Left ventricle myocardium superior (tissue), 1 donor: Measurements from ENCODE around the gene MMP17. TPM values are rescaled to one million over a fixed set of nuclear protein-coding genes. Genes with fewer than 3 reads are reported as not detected.

Experiments used
- ATAC-seq: fragments of 200-7000 bp; cut with Tn5 transposase; one replicate; pipeline ENCODE4 v1.9.1; 2020; ENCODE audit warnings: mild to moderate bottlenecking, moderate library complexity
- DNase-seq: peaks from one replicate; pipeline ENCODE4 v3.0.0-alpha.2; 2020
- intact Hi-C: fragments of 100-400 bp; cut with micrococcal nuclease; formaldehyde crosslinking; loops from one replicate; pipeline ENCODE4 v1.11.0; 2022
- total RNA-seq: library from RNA; stranded (reverse); fragmentation: NEBNext Ultra II Directional; extraction: Animal tissue kit (Norgen Biotek cat#: 25700); gene quantifications from one replicate; pipeline ENCODE4 v1.2.1, GENCODE V29; 2021
- donor health status: DM: no; HTN: yes; CAD: no; lungs with severe emphysema.

MMP17 gene
- total RNA-seq, 1 donor from 2014 or later: 0.47 TPM

- no peak for ATAC-seq
- DNase-seq: no peak
- intact Hi-C loops: no loop called here
Measured at GRCh38 chr12:131826097-131826928, 1.9 kb upstream of the MMP17 start.

- peak; percentile 46 for DNase-seq
- peak; percentile 10 for ATAC-seq
- intact Hi-C loops: no loop called here
Measured at GRCh38 chr12:131828671-131829355, 620 bp downstream of the MMP17 start.

GRCh38 chr12:131829356-131829747 lies 1.2 kb downstream of the MMP17 start:
- intact Hi-C loops: no loop called here
- peak; percentile 24 for ATAC-seq
- DNase-seq: peak; percentile 51

- intact Hi-C loops: no loop called here
- no peak for DNase-seq
- ATAC-seq: peak; percentile 2
Measured at GRCh38 chr12:131829791-131830334, 1.7 kb downstream of the MMP17 start.

- intact Hi-C loops: no loop called here
- peak; percentile 87 for DNase-seq
- ATAC-seq: peak; percentile 92
Measured at GRCh38 chr12:131830335-131830913, 2.2 kb downstream of the MMP17 start.

GRCh38 chr12:131830914-131831571 lies 2.9 kb downstream of the MMP17 start:
- ATAC-seq: peak; percentile 5
- intact Hi-C loops: no loop called here
- DNase-seq: peak; percentile 41

- intact Hi-C loops: no loop called here
- ATAC-seq (no peak), DNase-seq (peak; percentile 46)
Measured at GRCh38 chr12:131831635-131832041, 3.4 kb downstream of the MMP17 start.

- peak; percentile 68 for DNase-seq
- ATAC-seq: no peak
- intact Hi-C loops: no loop called here
Measured at GRCh38 chr12:131832321-131833231, 4.4 kb downstream of the MMP17 start.

GRCh38 chr12:131833288-131833895 lies 5.2 kb downstream of the MMP17 start:
- intact Hi-C loops: no loop called here
- no peak for ATAC-seq
- no peak for DNase-seq

- intact Hi-C loops: no loop called here
- ATAC-seq (no peak), DNase-seq (no peak)
Measured at GRCh38 chr12:131833896-131834641, 5.9 kb downstream of the MMP17 start.

GRCh38 chr12:131834798-131835615 lies 6.8 kb downstream of the MMP17 start:
- no peak for DNase-seq
- no peak for ATAC-seq
- intact Hi-C loops: no loop called here

GRCh38 chr12:131835616-131836171 lies 7.5 kb downstream of the MMP17 start:
- DNase-seq: no peak
- ATAC-seq: no peak
- intact Hi-C loops: no loop called here

GRCh38 chr12:131836193-131836592 lies 8.0 kb downstream of the MMP17 start:
- DNase-seq (no peak), ATAC-seq (no peak)
- intact Hi-C loops: no loop called here

GRCh38 chr12:131836714-131837397 lies 8.7 kb downstream of the MMP17 start:
- DNase-seq: no peak
- intact Hi-C loops: no loop called here
- no peak for ATAC-seq

GRCh38 chr12:131840643-131841416 lies 12.6 kb downstream of the MMP17 start:
- ATAC-seq (no peak), DNase-seq (no peak)
- intact Hi-C loops: no loop called here
